Esophagus squamous epithelium (tissue), 4 donors: ENCODE results near the gene SGCB.

Source experiments
- POLR2A ChIP-seq, 4 donors: fragments of 450-650 bp; IDR thresholded peaks; one replicate each; pipeline ENCODE4 v1.6.1; 2017; ENCODE audit warnings: antibody characterized with exemption in 4 of 4, mild to moderate bottlenecking in 4 of 4, moderate library complexity in 3 of 4
- TF ChIP-seq, protein P1 (sequence below), 6 experiments: fragments of 450-650 bp in 4 of 6; fragments of 200-600 bp in 2 of 6; sonication (generic) in 2 of 6; IDR thresholded peaks; one replicate each; pipeline ENCODE4 v1.5.1; 2016 to 2019; ENCODE audit warnings: antibody characterized with exemption in 6 of 6, mild to moderate bottlenecking in 4 of 6, moderate library complexity in 4 of 6

DNA sequence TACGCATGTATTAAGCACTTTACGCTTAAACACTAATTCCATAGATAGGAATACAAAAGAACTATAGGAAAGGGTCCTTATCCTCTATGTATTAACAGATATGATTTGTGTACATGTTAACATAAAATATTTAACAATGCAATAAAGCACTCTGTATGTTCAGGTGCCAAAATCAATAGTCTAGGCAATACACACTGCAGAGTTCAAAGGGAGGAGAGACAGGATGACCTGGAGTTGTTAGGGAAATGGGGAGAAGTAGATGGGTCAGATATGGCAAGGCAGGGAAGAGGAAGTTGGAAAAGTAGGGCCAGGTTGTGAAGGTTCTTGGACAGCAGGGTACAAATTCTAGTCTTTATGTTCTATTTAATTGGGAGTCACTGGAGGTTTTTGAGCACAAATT is 2.9 kb downstream of the SGCB start:
- TF ChIP-seq, protein P1, sequence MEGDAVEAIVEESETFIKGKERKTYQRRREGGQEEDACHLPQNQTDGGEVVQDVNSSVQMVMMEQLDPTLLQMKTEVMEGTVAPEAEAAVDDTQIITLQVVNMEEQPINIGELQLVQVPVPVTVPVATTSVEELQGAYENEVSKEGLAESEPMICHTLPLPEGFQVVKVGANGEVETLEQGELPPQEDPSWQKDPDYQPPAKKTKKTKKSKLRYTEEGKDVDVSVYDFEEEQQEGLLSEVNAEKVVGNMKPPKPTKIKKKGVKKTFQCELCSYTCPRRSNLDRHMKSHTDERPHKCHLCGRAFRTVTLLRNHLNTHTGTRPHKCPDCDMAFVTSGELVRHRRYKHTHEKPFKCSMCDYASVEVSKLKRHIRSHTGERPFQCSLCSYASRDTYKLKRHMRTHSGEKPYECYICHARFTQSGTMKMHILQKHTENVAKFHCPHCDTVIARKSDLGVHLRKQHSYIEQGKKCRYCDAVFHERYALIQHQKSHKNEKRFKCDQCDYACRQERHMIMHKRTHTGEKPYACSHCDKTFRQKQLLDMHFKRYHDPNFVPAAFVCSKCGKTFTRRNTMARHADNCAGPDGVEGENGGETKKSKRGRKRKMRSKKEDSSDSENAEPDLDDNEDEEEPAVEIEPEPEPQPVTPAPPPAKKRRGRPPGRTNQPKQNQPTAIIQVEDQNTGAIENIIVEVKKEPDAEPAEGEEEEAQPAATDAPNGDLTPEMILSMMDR (IDR thresholded peaks at IDR 0.05): no peak
- TF ChIP-seq POLR2A (IDR thresholded peaks at IDR 0.05): no peak
